ENCODE measurements around the gene CARD14. TPM values are rescaled to one million over a fixed set of nuclear protein-coding genes. Genes with fewer than 3 reads are reported as not detected.

The CARD14 gene
- not detected in 2 replicates for total RNA-seq

DNA sequence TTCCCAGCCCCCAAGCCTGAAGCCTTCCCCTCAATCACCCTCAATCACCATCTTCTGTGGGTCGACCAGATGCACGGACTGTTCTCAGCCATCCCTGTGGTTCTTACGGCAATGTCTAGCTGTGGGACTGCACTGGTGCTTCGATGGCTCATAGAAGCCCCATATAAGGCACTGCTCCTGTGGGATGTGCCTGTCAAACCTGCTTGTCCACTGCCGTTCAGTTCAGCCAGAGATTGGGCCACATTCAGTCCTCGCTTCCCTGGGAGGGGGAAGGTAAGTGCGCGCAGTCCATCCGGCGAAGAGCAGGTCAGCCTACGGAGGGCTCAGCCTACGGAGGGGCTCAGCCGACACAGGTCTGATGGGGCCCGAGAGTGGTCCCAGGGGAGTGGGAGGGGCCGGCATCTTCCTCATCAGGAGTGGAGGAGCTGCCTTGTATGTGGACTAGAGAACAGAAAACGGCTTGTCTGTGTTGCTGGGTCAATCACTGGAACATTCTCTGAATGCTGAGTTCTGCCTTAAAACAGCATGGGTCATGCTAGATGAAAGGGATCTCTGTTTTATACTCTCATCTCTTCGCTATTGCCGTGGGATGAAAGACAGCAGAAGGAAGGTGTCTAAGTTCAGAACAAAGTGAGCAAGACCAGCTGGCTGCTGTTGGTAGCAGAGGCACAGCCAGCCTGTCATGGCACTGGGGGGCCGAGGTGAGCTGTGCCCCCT, at the start of gene CARD14:
Gene CARD14 (plus strand): TSS at position 247 of the 717 bp plus-strand sequence. CDS start 11,409 bp downstream, outside the sequence.
- Mint-ChIP-seq H3K27me3 (peaks cover 2% of the 10 kb centered on the region), H3K4me3 (no peak within 1 kb of the TSS), H3K4me1 (no peaks in the 10 kb centered on the region), H3K27ac (no peak within 1 kb of the TSS), H3K9me3 (no peaks in the 10 kb centered on the region), H3K36me3 (ENCODE audit: low read depth) (no peaks in the 10 kb centered on the region)
- intact Hi-C loops (cut with micrococcal nuclease) = no loop called here
- ChIA-PET CTCF (no interaction called here), POLR2A (no interaction called here)
- TF ChIP-seq, protein P1, sequence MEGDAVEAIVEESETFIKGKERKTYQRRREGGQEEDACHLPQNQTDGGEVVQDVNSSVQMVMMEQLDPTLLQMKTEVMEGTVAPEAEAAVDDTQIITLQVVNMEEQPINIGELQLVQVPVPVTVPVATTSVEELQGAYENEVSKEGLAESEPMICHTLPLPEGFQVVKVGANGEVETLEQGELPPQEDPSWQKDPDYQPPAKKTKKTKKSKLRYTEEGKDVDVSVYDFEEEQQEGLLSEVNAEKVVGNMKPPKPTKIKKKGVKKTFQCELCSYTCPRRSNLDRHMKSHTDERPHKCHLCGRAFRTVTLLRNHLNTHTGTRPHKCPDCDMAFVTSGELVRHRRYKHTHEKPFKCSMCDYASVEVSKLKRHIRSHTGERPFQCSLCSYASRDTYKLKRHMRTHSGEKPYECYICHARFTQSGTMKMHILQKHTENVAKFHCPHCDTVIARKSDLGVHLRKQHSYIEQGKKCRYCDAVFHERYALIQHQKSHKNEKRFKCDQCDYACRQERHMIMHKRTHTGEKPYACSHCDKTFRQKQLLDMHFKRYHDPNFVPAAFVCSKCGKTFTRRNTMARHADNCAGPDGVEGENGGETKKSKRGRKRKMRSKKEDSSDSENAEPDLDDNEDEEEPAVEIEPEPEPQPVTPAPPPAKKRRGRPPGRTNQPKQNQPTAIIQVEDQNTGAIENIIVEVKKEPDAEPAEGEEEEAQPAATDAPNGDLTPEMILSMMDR (IDR thresholded peaks at IDR 0.05) = no peak
- DNase-seq (no peak), ATAC-seq (ENCODE audit: low read depth) (no peak)

DNA sequence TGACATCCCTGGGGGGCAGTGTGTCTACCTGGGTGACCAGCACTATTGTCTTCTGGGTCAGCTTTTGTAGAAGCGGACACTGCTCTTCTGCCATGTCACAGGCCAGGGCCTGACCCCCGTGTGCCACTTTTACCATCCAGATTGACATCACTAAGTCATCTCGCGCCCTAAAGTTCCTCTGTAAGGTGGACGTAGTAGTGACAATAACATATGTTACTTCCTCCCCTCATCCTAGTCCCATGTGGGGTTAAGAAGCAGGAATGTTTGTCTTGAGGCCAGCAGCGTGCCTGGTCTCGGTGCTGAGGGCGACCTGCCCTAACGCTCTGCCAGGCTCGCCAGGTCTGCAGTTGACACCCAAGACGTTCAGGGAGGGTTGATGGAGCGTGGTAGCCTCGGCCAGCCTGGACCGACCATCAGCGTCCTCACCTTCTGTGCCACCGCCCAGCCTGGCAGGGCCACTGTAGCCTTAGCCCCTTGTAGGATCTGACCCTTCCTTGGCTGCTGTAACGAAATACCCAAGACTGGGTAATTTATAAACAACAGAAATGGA, 47.7 kb upstream of the CARD14 start:
- Mint-ChIP-seq H3K4me1 (no peaks in the 10 kb centered on the region), H3K9me3 (no peaks in the 10 kb centered on the region), H3K27me3 (peaks cover 6% of the 10 kb centered on the region), H3K4me3 (no peak overlapping the region), H3K36me3 (ENCODE audit: low read depth) (peaks cover 5% of the 10 kb centered on the region), H3K27ac (no peak overlapping the region)
- ChIA-PET CTCF (no interaction called here), POLR2A (interaction anchor here (1.0 kb wide), 1 partner anchor 22 kb away, joined by 3 read pairs; no protein-coding TSS in a partner anchor)
- DNase-seq (no peak), ATAC-seq (ENCODE audit: low read depth) (no peak)
- intact Hi-C loops (cut with micrococcal nuclease) = no loop called here
- TF ChIP-seq, protein P1 (IDR thresholded peaks at IDR 0.05) = no peak

DNA sequence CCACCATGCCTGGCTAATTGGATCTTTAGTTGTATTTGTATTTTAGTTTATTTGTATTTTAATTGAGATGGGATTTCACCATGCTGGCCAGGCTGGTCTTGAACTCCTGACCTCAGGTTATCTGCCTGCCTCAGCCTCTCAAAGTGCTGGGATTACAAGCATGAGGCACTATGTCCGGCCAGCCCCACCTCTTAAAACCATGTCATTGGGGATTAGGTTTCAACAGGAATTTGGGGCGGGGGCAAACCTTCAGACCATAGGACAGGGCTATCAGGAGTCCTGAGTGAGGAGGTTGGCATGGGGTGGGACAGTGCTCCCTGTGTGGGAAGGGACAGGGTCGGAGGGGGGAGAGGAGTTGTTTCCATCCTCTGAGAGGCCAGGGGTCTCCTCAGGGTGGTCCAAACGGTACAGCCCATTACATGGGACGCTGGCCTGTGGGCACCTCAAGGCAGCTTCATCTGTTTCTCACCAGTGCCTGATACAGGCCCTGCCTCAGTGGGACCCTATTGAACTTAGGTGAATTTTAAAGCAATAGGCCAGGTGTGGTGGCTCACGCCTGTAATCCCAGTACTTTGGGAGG, 46.8 kb upstream of the CARD14 start:
- Mint-ChIP-seq H3K9me3 (no peaks in the 10 kb centered on the region), H3K27me3 (peaks cover 6% of the 10 kb centered on the region), H3K27ac (no peak overlapping the region), H3K4me3 (no peak overlapping the region), H3K4me1 (no peaks in the 10 kb centered on the region), H3K36me3 (ENCODE audit: low read depth) (peaks cover 5% of the 10 kb centered on the region)
- TF ChIP-seq, protein P1 (IDR thresholded peaks at IDR 0.05) = no peak
- intact Hi-C loops (cut with micrococcal nuclease) = no loop called here
- POLR2A ChIA-PET = no interaction called here
- CTCF ChIA-PET = no interaction called here
- no peak for DNase-seq
- ATAC-seq (ENCODE audit: low read depth) = no peak

DNA sequence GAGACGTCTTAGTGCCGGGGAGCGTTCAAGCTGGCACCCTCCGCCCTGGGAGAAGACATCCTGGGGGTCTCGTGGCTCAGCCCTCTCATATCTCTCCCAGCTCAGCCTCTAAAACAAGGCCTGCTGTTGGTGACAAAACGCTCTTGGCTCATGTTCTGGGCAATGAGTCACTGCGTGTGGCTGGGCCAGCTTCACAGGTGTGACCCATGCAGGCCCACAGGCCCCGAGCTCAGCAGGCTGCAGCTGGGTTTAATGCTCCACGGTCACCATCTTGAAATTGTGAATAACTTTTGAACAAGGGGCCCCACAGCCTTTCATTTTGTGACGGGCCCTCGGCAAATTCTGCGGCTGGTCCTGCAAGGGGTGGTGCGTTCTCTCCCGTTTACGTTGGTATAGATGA, 46.0 kb upstream of the CARD14 start:
- Mint-ChIP-seq H3K4me3 (no peak overlapping the region), H3K4me1 (no peaks in the 10 kb centered on the region), H3K36me3 (ENCODE audit: low read depth) (peaks cover 2% of the 10 kb centered on the region), H3K27me3 (peaks cover 6% of the 10 kb centered on the region), H3K9me3 (no peaks in the 10 kb centered on the region), H3K27ac (no peak overlapping the region)
- ChIA-PET CTCF (no interaction called here), POLR2A (no interaction called here)
- DNase-seq (no peak), ATAC-seq (ENCODE audit: low read depth) (no peak)
- intact Hi-C loops (cut with micrococcal nuclease) = no loop called here
- TF ChIP-seq, protein P1 (IDR thresholded peaks at IDR 0.05) = no peak

DNA sequence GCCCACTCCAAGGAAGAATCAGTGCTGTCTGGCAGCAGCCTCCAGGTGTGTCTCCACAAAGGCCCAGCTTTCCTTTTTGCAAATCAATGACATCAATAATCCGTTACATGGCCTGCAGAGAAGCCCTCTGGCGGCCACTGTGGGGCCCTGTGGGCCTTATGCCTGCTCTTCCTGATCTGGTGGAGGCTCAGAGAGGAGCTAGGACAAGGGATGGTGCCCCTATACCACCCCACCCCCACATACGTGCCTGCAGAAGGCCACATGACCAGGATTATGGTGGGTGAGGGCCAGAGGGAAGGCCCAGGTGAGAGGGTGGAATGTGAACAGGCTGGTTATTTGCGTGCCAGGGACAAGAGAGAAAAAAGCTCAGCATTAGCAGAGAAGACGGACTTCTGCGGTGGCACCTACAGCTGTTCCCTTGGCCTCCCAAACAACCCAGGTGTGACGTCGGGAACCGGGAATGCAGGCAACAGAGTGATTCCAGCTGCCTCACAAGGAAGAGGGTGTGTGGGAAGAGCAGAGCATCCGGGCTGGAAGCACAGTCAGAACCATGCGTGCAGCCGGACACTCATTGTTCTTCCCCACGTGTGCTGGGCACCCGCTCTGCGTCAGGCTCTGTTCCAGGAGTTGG, 45.4 kb upstream of the CARD14 start:
- intact Hi-C loops (cut with micrococcal nuclease) = no loop called here
- TF ChIP-seq, protein P1 (IDR thresholded peaks at IDR 0.05) = no peak
- H3K9me3 Mint-ChIP-seq = no peaks in the 10 kb centered on the region
- H3K27ac Mint-ChIP-seq = no peak overlapping the region
- H3K4me3 Mint-ChIP-seq = no peak overlapping the region
- H3K4me1 Mint-ChIP-seq = no peaks in the 10 kb centered on the region
- POLR2A ChIA-PET = no interaction called here
- peak; percentile 12 for DNase-seq
- peaks cover 6% of the 10 kb centered on the region for H3K27me3 Mint-ChIP-seq
- CTCF ChIA-PET = no interaction called here
- ATAC-seq (ENCODE audit: low read depth) = no peak
- no peaks in the 10 kb centered on the region for H3K36me3 Mint-ChIP-seq (ENCODE audit: low read depth)

Data from activated B cell treated with CpG ODN at 0.5 μM for 24 hours (primary cell).